ENCODE results near the gene SELENOO. TPM values are rescaled to one million over a fixed set of nuclear protein-coding genes. Genes with fewer than 3 reads are reported as not detected.

The SELENOO gene
- total RNA-seq, 1 experiment from 2014 or later, result 19.0 TPM

DNA sequence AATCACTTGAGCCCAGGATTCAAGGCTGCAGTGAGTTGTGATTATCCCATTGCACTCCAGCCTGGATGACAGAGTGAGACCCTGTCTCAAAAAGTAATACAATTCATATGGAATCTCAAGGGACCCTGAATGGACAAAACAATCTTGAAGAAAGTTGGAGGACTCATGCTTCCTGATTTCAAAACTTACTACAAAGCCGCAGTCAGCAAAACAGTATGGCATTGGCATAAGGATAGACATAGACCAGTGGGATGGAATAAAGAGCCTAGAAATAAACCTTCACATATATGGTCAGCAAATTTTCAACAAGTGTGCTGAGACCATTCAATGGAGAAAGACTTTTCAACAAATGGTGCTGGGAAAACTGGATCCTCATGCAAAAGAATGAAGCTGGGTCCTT is 2.5 kb downstream of the SELENOO start:
- Histone ChIP-seq H3K4me2 (ENCODE audit: insufficient read depth, insufficient read length, low read length) (no peak overlapping the region), H3K27ac (ENCODE audit: insufficient read length, low read depth, low read length) (no peak overlapping the region), H3K23ac (ENCODE audit: insufficient read length, low read depth, low read length) (no peak overlapping the region), H4K5ac (ENCODE audit: insufficient read length, low read depth, low read length) (no peak overlapping the region), H2AK5ac (ENCODE audit: insufficient read length, low read length) (no peak overlapping the region), H3K4me1 (ENCODE audit: insufficient read depth, low read length) (no peaks in the 10 kb centered on the region), H3K27me3 (ENCODE audit: insufficient read depth, low read length) (no peaks in the 10 kb centered on the region), H4K8ac (replicated peaks; ENCODE audit: insufficient read length, low read depth, low read length) (no peak overlapping the region), H2BK5ac (ENCODE audit: insufficient read length, low read length) (no peak overlapping the region), H3K56ac (ENCODE audit: insufficient read length, low read depth, low read length) (no peak overlapping the region), H2BK120ac (ENCODE audit: low read depth, low read length, poor library complexity, severe bottlenecking) (no peak overlapping the region), H2BK12ac (ENCODE audit: insufficient read length, low read depth, low read length) (no peak overlapping the region), H3K79me2 (ENCODE audit: insufficient read depth, low read length) (no peaks in the 10 kb centered on the region; the same call in 1 of the 2 replicates), H3K9me3 (ENCODE audit: control insufficient read depth, low read depth, low read length) (no peaks in the 10 kb centered on the region), H3K79me1 (ENCODE audit: insufficient read depth, low read depth, low read length, poor library complexity, severe bottlenecking) (no peaks in the 10 kb centered on the region), H3K23me2 (ENCODE audit: insufficient read length, low read depth, low read length, poor library complexity, severe bottlenecking) (peaks cover 13% of the 10 kb centered on the region), H3K14ac (ENCODE audit: insufficient read depth, low read length) (no peak overlapping the region), H4K91ac (ENCODE audit: insufficient read length, low read depth, low read length) (no peak overlapping the region), H2AFZ (ENCODE audit: low read length) (no peak overlapping the region), H3K4ac (ENCODE audit: low read depth, low read length) (no peak overlapping the region), H4K20me1 (ENCODE audit: control insufficient read depth, insufficient read depth, insufficient read length) (peaks cover 3% of the 10 kb centered on the region), H3T11ph (ENCODE audit: low read length) (no peak overlapping the region), H2BK15ac (ENCODE audit: low read depth, low read length) (no peak overlapping the region), H3K18ac (ENCODE audit: insufficient read length, low read depth, low read length) (no peak overlapping the region), H2BK20ac (ENCODE audit: low read depth, low read length, poor library complexity, severe bottlenecking) (no peak overlapping the region), H3K9ac (ENCODE audit: extremely low read depth, insufficient read length, low read length) (no peak overlapping the region)
- TF ChIP-seq, protein P1, sequence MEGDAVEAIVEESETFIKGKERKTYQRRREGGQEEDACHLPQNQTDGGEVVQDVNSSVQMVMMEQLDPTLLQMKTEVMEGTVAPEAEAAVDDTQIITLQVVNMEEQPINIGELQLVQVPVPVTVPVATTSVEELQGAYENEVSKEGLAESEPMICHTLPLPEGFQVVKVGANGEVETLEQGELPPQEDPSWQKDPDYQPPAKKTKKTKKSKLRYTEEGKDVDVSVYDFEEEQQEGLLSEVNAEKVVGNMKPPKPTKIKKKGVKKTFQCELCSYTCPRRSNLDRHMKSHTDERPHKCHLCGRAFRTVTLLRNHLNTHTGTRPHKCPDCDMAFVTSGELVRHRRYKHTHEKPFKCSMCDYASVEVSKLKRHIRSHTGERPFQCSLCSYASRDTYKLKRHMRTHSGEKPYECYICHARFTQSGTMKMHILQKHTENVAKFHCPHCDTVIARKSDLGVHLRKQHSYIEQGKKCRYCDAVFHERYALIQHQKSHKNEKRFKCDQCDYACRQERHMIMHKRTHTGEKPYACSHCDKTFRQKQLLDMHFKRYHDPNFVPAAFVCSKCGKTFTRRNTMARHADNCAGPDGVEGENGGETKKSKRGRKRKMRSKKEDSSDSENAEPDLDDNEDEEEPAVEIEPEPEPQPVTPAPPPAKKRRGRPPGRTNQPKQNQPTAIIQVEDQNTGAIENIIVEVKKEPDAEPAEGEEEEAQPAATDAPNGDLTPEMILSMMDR (conservative IDR thresholded peaks at IDR 0.05), result no peak
- H3K27ac Mint-ChIP-seq, result no peak overlapping the region
- peaks cover 16 to 42% (median 38%) of the 10 kb centered on the region in 3 experiments for H3K36me3 Mint-ChIP-seq (ENCODE audit: insufficient read depth in 1 of 3, low read depth in 3 of 3)
- peaks cover 12 to 17% of the 10 kb centered on the region in 2 experiments for H3K4me1 Mint-ChIP-seq
- no CpG with 5 or more reads among the region's 1 CpG for WGBS (ENCODE audit: extremely low coverage, insufficient read length, low lambda C conversion rate)
- peak overlapping the region in 1 of 2 experiments; percentile 54; a peak in 1 of 5 replicates for H3K4me3 Mint-ChIP-seq
- peaks cover 5 to 6% of the 10 kb centered on the region in 2 experiments; a peak in 3 of 5 replicates for H3K9me3 Mint-ChIP-seq
- DNase-seq, result no peak
- H3K27me3 Mint-ChIP-seq (ENCODE audit: low read depth), result no peaks in the 10 kb centered on the region

Data from H9 (cell line).